ENCODE results near the gene LRRTM1.

Gene LRRTM1

GRCh38 chr2:80302314-80303005 lies 2.1 kb downstream of the LRRTM1 start:
- no peak for DNase-seq

DNA sequence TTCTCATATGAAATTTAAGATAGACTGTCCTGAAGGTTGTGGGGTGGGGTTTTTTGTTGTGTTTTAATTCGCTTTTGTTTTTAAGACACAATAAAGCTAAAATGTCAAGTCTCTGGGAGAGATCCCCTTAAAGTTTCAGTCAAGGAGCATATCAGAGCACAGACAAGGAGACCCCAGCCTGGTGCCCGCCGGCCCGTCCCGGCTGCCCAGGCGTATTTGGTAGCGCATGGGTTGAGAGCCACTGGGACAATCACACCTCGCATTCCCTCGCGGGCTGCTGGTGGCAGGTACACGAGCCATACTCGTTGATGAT lies 2.6 kb downstream of the LRRTM1 start:
- no peak for DNase-seq

DNA sequence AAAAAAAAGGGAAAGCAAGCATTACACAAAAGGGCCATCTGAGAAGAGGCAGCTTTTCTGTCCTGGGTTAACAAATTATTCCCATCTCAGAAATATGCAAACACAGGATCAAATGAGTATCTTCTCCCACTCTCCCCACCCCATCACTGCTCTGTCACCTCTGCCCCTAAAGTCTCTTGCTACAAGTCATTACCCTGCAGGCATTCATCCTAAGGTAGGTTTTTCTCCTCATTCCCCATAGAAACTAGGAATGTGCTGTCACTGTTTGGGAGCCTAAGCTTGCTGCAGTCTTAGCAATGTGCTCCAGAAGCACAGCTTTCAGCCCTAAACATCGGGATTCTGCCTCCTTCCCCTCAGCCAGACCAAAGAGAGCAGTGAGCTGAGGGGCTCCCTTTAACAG lies 3.6 kb downstream of the LRRTM1 start:
- DNase-seq = no peak

DNA sequence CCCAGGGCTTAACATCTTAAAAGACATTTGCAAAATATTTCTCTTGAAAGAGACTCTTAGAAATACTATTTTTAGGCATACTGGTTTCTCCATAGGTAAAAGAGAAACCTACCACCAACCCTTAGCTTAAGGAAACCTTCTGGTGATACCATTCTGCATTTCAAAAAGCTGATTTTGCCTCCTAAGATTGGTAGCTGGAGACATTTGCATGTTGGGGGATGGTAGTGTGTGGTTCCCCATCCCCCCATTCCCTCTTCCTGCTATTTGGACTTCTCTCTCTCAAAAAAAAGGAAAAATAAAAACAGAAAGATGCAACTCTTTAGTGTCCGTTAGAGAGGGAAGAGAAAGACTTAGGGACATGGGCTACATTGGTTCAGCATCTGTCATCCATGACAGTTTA lies 4.2 kb downstream of the LRRTM1 start:
- DNase-seq = no peak

DNA sequence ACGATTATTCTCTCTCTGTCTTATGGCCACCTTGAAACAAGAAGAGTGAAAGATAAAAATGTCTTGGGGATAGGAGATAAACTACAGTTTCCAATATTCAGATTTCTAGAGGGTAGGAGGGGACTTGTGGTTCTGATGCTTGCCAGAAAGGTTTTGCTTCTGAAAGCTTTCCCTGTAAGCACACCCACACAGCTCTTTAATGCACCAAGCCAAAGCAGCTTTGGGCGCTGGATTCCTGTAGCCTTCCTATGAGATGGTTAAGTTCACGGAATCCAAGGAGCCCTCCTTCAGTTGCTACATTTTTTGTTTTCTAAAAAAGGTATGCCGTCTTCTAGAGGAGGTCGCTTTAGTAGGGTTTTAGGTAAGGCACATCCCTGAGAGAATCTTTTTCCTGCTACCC lies 4.9 kb downstream of the LRRTM1 start:
- no peak for DNase-seq

DNA sequence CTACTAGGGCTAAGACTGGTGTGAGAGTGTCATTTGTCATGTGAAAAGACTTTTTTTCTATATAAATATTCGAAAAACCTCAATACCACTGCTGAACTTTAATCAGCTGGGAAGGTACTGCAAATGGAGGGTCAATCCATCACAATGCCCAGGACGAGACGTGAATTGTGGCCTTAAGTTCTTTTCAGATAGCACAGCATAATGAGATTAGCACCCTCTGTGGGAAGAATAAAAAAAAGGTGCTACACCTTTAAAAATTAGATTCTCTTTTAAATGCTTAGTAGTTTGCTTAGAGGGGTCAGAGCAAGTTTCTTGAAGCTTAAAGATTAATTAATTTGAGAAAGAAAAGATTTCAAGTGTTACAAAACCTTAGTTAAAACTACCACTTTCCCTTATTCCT lies 5.6 kb downstream of the LRRTM1 start:
- no peak for DNase-seq

DNA sequence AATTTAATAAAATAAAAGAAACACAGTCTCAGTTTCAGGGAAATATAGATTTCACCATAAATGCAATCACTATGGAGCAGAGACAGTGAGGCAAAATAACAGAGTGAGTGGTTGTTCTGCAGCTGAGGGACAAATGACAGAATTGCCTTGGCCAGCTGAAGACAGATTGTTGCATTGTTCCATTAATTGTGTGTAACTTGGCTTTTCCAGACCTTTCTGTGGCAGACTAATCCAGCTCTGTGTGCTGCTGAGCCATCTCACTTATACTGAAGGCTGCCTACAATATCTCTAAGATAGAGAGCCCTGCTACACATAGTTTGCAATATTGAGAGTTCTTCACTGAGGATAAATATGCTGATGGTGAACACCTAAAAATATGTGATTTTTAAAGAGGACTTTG lies 11.5 kb downstream of the LRRTM1 start:
- DNase-seq = no peak

DNA sequence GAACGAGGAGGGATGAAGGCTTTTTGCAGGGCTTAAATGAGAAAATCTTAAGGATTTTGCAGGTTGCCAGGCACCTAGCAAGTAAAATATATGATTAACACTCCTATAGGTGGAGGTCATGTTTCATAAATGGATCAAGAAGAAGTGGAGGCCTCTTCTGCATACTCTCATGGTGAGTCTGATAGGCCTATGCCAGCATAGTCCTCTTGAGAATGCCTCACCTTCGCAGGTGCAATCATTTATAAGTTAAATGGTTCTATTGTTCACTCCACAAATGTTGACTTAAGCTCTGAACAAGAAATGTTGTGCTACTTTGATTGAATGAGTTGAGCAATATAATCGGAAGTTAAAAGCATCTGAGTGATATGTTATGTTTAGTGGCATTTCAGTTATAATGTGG lies 12.1 kb downstream of the LRRTM1 start:
- DNase-seq = no peak

DNA sequence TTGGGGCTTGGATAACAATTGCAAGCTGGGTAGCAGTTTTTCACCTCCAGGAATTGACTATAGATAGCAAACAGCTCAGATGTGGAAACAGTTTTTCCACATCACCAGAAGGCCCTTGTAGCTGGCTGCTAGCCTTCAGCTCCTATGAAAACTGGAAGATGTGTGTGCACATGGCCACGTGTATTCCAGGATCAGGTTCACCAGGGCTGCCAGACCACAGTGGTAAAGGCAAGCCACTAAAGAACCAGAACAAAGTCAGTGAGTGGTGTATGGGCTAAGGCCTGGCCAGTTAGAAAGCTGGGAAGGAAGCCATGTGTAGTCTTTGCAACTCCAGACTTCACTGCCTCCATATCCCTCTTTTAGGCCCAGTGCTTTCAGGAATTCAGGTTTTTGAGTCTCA lies 12.9 kb downstream of the LRRTM1 start:
- no peak for DNase-seq

DNA sequence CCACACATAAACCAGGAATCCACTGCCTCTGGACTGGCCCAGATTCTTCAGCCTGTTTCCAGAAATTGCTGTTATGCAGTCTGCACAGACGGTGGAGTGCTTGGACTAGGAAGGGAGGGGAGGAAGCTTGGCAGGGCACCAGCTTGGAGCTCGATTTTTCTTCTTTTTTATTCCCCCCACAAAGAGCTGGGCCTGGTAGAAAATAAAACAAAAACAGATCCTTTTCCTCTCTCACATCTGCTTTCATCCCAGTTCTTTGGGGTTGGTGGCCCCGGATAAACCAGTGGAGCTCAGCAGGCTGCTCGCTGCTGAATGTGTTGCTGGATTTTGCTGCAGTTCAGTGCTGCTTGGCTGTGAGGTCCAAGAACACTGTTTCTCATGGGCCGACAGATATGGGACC lies 16.0 kb downstream of the LRRTM1 start:
- DNase-seq = no peak

DNA sequence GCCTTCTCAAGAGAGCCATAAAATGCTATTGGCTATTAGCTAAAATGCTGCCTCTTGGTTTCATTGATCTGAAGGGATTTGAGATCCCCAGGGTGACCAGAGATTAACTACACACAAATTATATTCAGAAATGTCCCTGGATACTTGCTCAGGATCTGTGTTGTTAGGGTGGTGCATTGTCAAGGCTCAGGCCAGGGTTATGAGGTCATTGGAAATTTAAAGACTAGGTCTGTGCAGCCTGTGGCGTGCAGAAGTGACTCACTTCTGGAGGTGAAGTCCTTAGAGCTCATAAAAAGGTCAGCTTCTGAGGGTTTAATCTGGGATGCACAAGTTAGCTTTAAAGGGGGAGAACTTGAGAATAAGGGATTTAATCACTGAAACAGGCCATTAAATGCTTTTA lies 23.5 kb downstream of the LRRTM1 start:
- no peak for DNase-seq

GRCh38 chr2:80280598-80280997 lies 24.0 kb downstream of the LRRTM1 start:
- no peak for DNase-seq

DNA sequence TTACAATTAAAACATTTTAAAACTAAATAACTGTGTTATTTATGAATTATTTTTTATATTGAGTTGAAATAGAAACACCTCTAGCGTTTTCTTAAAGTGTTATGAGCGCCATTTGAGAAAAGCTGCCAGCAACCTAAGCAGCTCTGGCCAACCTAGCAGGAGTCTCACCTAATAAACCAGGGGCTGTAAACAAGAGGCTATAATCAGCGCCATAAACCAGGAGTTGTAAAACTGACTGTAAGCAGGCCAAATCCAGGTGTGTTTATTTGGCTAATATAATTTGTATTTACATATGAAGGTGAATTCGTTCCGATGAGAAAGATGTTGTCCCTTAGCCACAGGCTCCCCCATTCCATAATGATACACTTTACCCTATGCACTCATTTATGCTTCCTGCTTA lies 34.7 kb downstream of the LRRTM1 start:
- DNase-seq = no peak

DNA sequence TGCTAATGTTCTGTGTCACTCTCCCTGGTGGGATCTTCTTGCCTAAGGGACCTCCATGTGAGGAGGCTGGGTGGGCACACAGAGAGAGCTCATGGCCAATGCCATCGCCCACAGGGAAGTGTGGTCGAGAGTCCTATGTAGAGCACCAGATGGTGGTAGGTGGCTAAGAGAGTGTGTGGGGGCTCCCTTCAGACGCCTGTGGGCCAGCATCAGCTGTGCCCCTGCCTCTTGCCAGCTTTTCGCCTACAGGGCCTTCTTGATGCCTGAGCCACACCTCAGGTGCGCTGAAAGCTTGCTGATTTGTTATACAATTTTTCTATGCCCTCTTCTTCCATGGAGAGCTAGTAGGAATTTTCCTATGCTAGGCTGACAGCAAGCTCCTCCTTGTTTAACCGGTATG lies 38.3 kb downstream of the LRRTM1 start:
- no peak for DNase-seq

- no peak for DNase-seq
Measured at GRCh38 chr2:80259292-80259691, 45.3 kb downstream of the LRRTM1 start.

DNA sequence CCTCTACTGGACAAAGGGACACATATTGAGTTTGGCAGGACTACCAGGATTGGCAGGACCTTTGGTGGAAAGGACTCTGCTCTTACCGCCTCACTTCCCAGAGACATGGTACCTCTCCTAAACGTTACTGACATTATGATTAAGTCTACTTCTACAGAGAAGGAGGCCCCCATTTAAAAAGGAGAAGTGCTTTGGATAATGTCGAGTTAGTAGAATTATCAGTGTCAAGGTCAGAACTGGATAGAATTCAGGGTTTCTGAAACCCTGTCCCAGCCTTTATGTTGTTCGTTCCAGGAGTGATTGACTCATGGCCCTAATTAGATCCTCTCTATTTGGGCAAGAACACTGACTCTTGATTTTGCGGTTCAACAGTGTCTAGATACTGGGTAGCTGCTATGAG lies 45.8 kb downstream of the LRRTM1 start:
- DNase-seq = no peak

DNA sequence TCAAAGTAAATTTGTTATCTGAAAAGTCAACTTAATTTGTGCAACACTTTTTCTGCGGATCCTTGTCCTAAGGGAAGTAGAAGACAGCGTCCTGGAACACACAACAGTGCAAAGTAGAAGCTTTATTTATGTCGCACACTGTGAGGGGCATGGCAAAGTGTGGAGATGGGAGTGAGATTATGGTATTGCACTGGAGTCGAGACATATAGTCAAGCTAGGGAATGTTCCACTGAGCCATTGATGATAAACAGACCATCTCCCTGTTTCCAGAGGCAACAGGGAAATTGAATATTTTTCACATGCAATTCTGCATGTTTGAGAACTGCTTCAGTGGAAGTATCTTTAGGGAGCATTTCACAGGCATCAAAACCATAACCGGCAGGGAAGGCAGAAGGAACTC lies 46.2 kb downstream of the LRRTM1 start:
- DNase-seq = no peak

- no peak for DNase-seq
Measured at GRCh38 chr2:80257450-80257849, 47.1 kb downstream of the LRRTM1 start.

DNA sequence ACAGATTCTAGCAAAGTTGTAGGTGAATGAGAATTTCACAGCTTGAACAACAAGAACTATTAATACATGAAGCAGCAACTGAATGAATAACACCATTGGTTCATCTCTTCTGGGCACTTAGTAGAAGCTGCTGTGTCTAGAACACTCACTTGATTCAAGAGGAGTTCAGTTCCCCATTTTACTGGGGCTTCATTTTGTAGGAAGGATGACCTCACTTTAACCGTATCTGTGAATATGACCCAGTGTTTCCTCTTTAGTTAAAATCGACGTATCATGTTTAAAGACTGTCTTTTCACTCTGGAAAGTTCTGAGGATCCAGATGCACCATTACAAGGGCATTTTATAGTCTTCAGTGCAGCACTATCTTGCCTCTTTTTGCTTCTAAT lies 47.8 kb downstream of the LRRTM1 start:
- DNase-seq = no peak

- DNase-seq = no peak
Measured at GRCh38 chr2:80255918-80256781, 48.4 kb downstream of the LRRTM1 start.

DNA sequence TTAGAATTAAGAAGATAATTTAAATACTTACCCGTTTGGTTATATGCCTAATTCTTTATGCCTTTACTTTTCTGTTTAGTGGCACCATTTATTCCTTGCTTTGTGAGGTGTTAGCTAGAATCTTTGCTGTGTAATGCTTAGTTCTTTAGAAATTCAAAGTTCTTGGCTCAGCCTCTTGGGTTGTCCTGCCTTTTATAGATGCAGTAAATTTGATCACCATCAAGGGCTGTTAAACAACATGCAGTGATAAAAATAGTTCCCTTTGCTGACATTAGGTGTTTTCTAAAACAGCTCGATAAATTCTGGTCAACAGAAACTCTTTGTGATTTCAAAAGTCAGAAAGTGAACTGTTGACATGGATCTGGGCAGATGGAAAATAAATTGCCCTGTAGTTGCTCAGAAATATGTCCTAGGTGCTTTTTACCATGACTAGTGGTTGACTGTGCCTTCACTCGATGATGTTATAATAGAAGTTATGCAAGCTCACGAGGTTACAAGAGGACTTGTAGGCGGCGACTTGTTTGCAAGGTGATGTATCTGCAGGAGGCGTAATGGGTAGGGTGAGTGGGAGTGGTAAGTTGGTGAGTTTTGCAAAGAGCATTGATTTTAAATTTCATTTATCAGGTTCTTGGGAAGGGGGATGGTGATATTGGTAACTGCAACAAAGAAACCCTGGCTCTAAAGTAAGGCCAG lies 52.1 kb downstream of the LRRTM1 start:
- no peak for DNase-seq
